ENCODE measurements around the gene FBXW8. TPM values are rescaled to one million over a fixed set of nuclear protein-coding genes. Genes with fewer than 3 reads are reported as not detected.

The FBXW8 gene
- total RNA-seq, 5 donors from 2014 or later (not counting 1 experiment from before 2014, with no cell fraction given), result 10.7 to 17.9 (median 13.0) TPM

DNA sequence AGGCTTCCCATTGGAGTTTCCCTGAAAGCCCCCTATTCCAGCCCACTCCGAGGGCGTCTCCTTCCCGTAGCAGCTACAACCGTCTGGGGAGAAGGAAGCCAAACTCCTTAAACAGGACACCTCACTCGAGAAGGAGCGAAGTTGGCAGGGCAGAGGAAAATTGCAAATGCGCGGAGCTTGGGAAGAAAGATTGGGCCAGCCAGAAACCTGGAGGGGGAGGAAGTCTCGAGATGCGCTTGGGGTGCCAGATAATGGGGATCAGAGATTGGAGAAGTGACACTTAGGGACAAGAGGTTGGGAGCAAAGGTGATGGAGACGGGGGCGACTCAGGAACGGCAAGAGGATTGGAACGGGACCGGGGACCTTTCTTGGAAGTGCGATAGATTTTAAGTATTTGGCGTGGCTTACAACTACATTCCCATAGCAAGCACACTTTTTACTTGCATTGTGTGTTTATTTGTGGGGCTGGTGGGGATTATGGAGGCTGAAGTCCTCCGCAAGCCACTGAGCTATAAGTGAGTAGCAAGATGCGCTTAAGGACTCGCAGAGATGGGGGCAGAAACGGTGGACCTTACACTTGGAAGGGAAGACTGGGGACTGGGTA is 30.4 kb upstream of the FBXW8 start:
- peak in 1 of 4 experiments; percentile 11 for ATAC-seq (replicated peaks in 1 of 4)
- H3K4me3 Mint-ChIP-seq, result peak overlapping the region; percentile 74 to 91 (median 75)
- Histone ChIP-seq H3K9me3 (no peaks in the 10 kb centered on the region), H3K4me1 (ENCODE audit: control insufficient read depth in 1 of 2, extremely low read depth in 1 of 2, insufficient read depth in 2 of 2, low read length in 2 of 2) (peaks cover 8 to 33% of the 10 kb centered on the region in 2 experiments), H3K4me3 (ENCODE audit: control insufficient read depth in 1 of 2, extremely low read depth in 1 of 2, low read length in 1 of 2) (peak overlapping the region in 1 of 2 donors; percentile 50), H3K27me3 (replicated peaks in 1 of 2; ENCODE audit: control insufficient read depth in 2 of 2, extremely low read depth in 1 of 2, insufficient read depth in 2 of 2, low read length in 1 of 2) (peaks cover 11 to 83% of the 10 kb centered on the region in 2 experiments), H3K27ac (ENCODE audit: low read length) (no peak overlapping the region), H3K36me3 (ENCODE audit: control insufficient read depth in 2 of 2, extremely low read depth in 1 of 2, insufficient read depth in 1 of 2, low read length in 1 of 2) (no peaks in the 10 kb centered on the region)
- 18% methylated on average over 10 of the region's 21 CpGs for WGBS (ENCODE audit: insufficient coverage)
- ChIA-PET CTCF (no interaction called here), POLR2A (no interaction called here)
- H3K27me3 Mint-ChIP-seq, result peaks cover 60 to 77% of the 10 kb centered on the region in 2 donors
- H3K36me3 Mint-ChIP-seq, result no peaks in the 10 kb centered on the region
- no peak for DNase-seq
- H3K9me3 Mint-ChIP-seq, result no peaks in the 10 kb centered on the region
- no peak overlapping the region for H3K27ac Mint-ChIP-seq
- peaks cover 31 to 38% (median 34%) of the 10 kb centered on the region in 3 donors for H3K4me1 Mint-ChIP-seq

GRCh38 chr12:116880817-116881324 is 29.9 kb upstream of the FBXW8 start:
- Mint-ChIP-seq H3K4me1 (peaks cover 31 to 38% (median 34%) of the 10 kb centered on the region in 3 donors), H3K9me3 (no peaks in the 10 kb centered on the region), H3K27me3 (peaks cover 60 to 72% of the 10 kb centered on the region in 2 donors), H3K4me3 (peak overlapping the region; percentile 74 to 91 (median 75)), H3K27ac (no peak overlapping the region), H3K36me3 (no peaks in the 10 kb centered on the region)
- no peak overlapping the region for H3K27ac ChIP-seq (ENCODE audit: low read length)
- peaks cover 8 to 33% of the 10 kb centered on the region in 2 experiments for H3K4me1 ChIP-seq (ENCODE audit: control insufficient read depth in 1 of 2, extremely low read depth in 1 of 2, insufficient read depth in 2 of 2, low read length in 2 of 2)
- peaks cover 11 to 80% of the 10 kb centered on the region in 2 experiments for H3K27me3 ChIP-seq (replicated peaks in 1 of 2; ENCODE audit: control insufficient read depth in 2 of 2, extremely low read depth in 1 of 2, insufficient read depth in 2 of 2, low read length in 1 of 2)
- no peaks in the 10 kb centered on the region for H3K36me3 ChIP-seq (ENCODE audit: control insufficient read depth in 2 of 2, extremely low read depth in 1 of 2, insufficient read depth in 1 of 2, low read length in 1 of 2)
- ATAC-seq (replicated peaks in 1 of 4), result peak; percentile 70 to 83 (median 78)
- DNase-seq, result peak in 11 of 35 experiments; percentile 4 to 42 (median 10)
- ChIA-PET POLR2A (no interaction called here), CTCF (interaction anchor here in 1 of 2 donors (0.6 kb wide), 1 partner anchor 1142 kb away, joined by 3 read pairs; no protein-coding TSS in a partner anchor)
- H3K4me3 ChIP-seq (ENCODE audit: control insufficient read depth in 1 of 2, extremely low read depth in 1 of 2, low read length in 1 of 2), result peak overlapping the region in 1 of 2 donors; percentile 50
- H3K9me3 ChIP-seq, result no peaks in the 10 kb centered on the region
- 1% methylated on average over 65 of the region's 65 CpGs for WGBS (ENCODE audit: insufficient coverage)

DNA sequence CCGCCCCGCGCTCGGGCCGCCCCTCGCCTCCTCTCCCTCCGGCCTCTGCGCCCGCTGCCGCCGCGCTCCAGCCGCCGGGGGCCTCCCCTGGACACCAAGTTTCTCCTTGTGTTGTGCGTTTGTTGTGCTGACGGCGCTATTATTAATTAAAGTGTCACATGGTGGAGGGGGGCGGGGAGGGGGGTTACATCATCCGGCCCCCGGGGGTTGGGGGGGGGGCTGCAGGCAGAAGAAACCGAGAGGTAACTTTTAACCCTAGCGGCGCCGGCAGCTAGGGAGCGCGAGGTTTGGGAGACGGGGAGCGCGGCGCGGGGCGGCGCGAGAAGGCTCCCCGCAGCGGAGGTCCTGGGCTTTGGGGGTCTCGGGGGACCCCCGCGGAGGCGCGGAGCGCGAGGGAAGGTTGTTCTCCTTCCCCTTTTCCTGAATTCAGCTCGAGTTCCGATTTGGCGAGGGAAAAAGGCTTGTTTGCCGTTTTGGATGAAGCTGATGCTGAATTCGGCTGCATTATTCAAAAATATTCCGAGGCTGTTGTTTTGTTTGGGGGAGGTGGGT is 29.3 kb upstream of the FBXW8 start, which contains the start of gene HRK:
Gene HRK, minus strand, starts transcription at position 117 of the 552 bp plus-strand sequence. CDS start 134 bp downstream, outside the sequence.
- DNase-seq (no peak), ATAC-seq (replicated peaks in 1 of 4) (peak in 2 of 4 experiments; percentile 5 to 17)
- Histone ChIP-seq H3K27ac (ENCODE audit: low read length) (no peak within 1 kb of the TSS), H3K4me3 (ENCODE audit: control insufficient read depth in 1 of 2, extremely low read depth in 1 of 2, low read length in 1 of 2) (peak within 1 kb of the TSS in 1 of 2 donors; percentile 50), H3K9me3 (no peaks in the 10 kb centered on the region), H3K4me1 (ENCODE audit: control insufficient read depth in 1 of 2, extremely low read depth in 1 of 2, insufficient read depth in 2 of 2, low read length in 2 of 2) (peaks cover 8 to 33% of the 10 kb centered on the region in 2 experiments), H3K36me3 (ENCODE audit: control insufficient read depth in 2 of 2, extremely low read depth in 1 of 2, insufficient read depth in 1 of 2, low read length in 1 of 2) (no peaks in the 10 kb centered on the region), H3K27me3 (replicated peaks in 1 of 2; ENCODE audit: control insufficient read depth in 2 of 2, extremely low read depth in 1 of 2, insufficient read depth in 2 of 2, low read length in 1 of 2) (peaks cover 11 to 78% of the 10 kb centered on the region in 2 experiments)
- Mint-ChIP-seq H3K9me3 (no peaks in the 10 kb centered on the region), H3K27ac (no peak within 1 kb of the TSS), H3K27me3 (peaks cover 60 to 67% of the 10 kb centered on the region in 2 donors), H3K4me3 (peak within 1 kb of the TSS; percentile 74 to 91 (median 75)), H3K4me1 (peaks cover 31 to 38% (median 34%) of the 10 kb centered on the region in 3 donors), H3K36me3 (no peaks in the 10 kb centered on the region)
- POLR2A ChIA-PET, result no interaction called here
- 5% methylated on average over 31 of the region's 49 CpGs for WGBS (ENCODE audit: insufficient coverage)
- CTCF ChIA-PET, result interaction anchor here in 1 of 2 donors (0.6 kb wide), 1 partner anchor 1141 kb away, joined by 3 read pairs; no protein-coding TSS in a partner anchor

- Mint-ChIP-seq H3K36me3 (no peaks in the 10 kb centered on the region), H3K4me3 (peak overlapping the region; percentile 36 to 71 (median 41)), H3K4me1 (peaks cover 31 to 38% (median 34%) of the 10 kb centered on the region in 3 donors), H3K9me3 (no peaks in the 10 kb centered on the region), H3K27ac (no peak overlapping the region), H3K27me3 (peaks cover 57 to 65% of the 10 kb centered on the region in 2 donors)
- DNase-seq (no peak), ATAC-seq (replicated peaks in 1 of 4) (no peak)
- no peak overlapping the region for H3K27ac ChIP-seq (ENCODE audit: low read length)
- H3K4me1 ChIP-seq (ENCODE audit: control insufficient read depth in 1 of 2, extremely low read depth in 1 of 2, insufficient read depth in 2 of 2, low read length in 2 of 2), result peaks cover 8 to 33% of the 10 kb centered on the region in 2 experiments
- CTCF ChIA-PET, result interaction anchor here in 1 of 2 donors (0.5 kb wide), 1 partner anchor 231 kb away, joined by 3 read pairs; no protein-coding TSS in a partner anchor
- H3K9me3 ChIP-seq, result no peaks in the 10 kb centered on the region
- peaks cover 11 to 72% of the 10 kb centered on the region in 2 experiments for H3K27me3 ChIP-seq (replicated peaks in 1 of 2; ENCODE audit: control insufficient read depth in 2 of 2, extremely low read depth in 1 of 2, insufficient read depth in 2 of 2, low read length in 1 of 2)
- H3K36me3 ChIP-seq (ENCODE audit: control insufficient read depth in 2 of 2, extremely low read depth in 1 of 2, insufficient read depth in 1 of 2, low read length in 1 of 2), result no peaks in the 10 kb centered on the region
- POLR2A ChIA-PET, result no interaction called here
- H3K4me3 ChIP-seq (ENCODE audit: control insufficient read depth in 1 of 2, extremely low read depth in 1 of 2, low read length in 1 of 2), result peak overlapping the region in 1 of 2 donors; percentile 38
- 7% methylated on average over 23 of the region's 29 CpGs for WGBS (ENCODE audit: insufficient coverage)
These were observed 28.8 kb upstream of the FBXW8 start for GRCh38 chr12:116881877-116882507.

- no peak for ATAC-seq (replicated peaks in 1 of 4)
- no peak overlapping the region for H3K27ac Mint-ChIP-seq
- H3K4me3 Mint-ChIP-seq, result peak overlapping the region in 1 of 3 donors; percentile 71
- H3K4me3 ChIP-seq (ENCODE audit: control insufficient read depth in 1 of 2, extremely low read depth in 1 of 2, low read length in 1 of 2), result no peak overlapping the region
- peaks cover 31 to 38% (median 34%) of the 10 kb centered on the region in 3 donors for H3K4me1 Mint-ChIP-seq
- CTCF ChIA-PET, result no interaction called here
- H3K27ac ChIP-seq (ENCODE audit: low read length), result no peak overlapping the region
- POLR2A ChIA-PET, result no interaction called here
- H3K27me3 ChIP-seq (replicated peaks in 1 of 2; ENCODE audit: control insufficient read depth in 2 of 2, extremely low read depth in 1 of 2, insufficient read depth in 2 of 2, low read length in 1 of 2), result peaks cover 6 to 65% of the 10 kb centered on the region in 2 experiments
- no peaks in the 10 kb centered on the region for H3K9me3 ChIP-seq
- peak in 1 of 35 experiments; percentile 16 for DNase-seq
- peaks cover 60 to 63% of the 10 kb centered on the region in 2 donors for H3K27me3 Mint-ChIP-seq
- H3K4me1 ChIP-seq (ENCODE audit: control insufficient read depth in 1 of 2, extremely low read depth in 1 of 2, insufficient read depth in 2 of 2, low read length in 2 of 2), result peaks cover 8 to 33% of the 10 kb centered on the region in 2 experiments
- 14% methylated on average over 1 of the region's 6 CpGs for WGBS (ENCODE audit: insufficient coverage)
- H3K9me3 Mint-ChIP-seq, result no peaks in the 10 kb centered on the region
- H3K36me3 ChIP-seq (ENCODE audit: control insufficient read depth in 2 of 2, extremely low read depth in 1 of 2, insufficient read depth in 1 of 2, low read length in 1 of 2), result no peaks in the 10 kb centered on the region
- H3K36me3 Mint-ChIP-seq, result no peaks in the 10 kb centered on the region
These were observed 28.0 kb upstream of the FBXW8 start for GRCh38 chr12:116882742-116883141.

GRCh38 chr12:116884871-116885270 is 25.9 kb upstream of the FBXW8 start:
- no peak overlapping the region for H3K4me3 ChIP-seq (ENCODE audit: control insufficient read depth in 1 of 2, extremely low read depth in 1 of 2, low read length in 1 of 2)
- no peaks in the 10 kb centered on the region for H3K36me3 ChIP-seq (ENCODE audit: control insufficient read depth in 2 of 2, extremely low read depth in 1 of 2, insufficient read depth in 1 of 2, low read length in 1 of 2)
- H3K27me3 Mint-ChIP-seq, result peaks cover 45 to 52% of the 10 kb centered on the region in 2 donors
- H3K4me3 Mint-ChIP-seq, result no peak overlapping the region
- ATAC-seq (replicated peaks in 1 of 4) (no peak), DNase-seq (no peak)
- H3K27ac Mint-ChIP-seq, result no peak overlapping the region
- peaks cover 3 to 17% of the 10 kb centered on the region in 2 experiments for H3K4me1 ChIP-seq (ENCODE audit: control insufficient read depth in 1 of 2, extremely low read depth in 1 of 2, insufficient read depth in 2 of 2, low read length in 2 of 2)
- H3K9me3 ChIP-seq, result no peaks in the 10 kb centered on the region
- peaks cover 6 to 47% of the 10 kb centered on the region in 2 experiments for H3K27me3 ChIP-seq (replicated peaks in 1 of 2; ENCODE audit: control insufficient read depth in 2 of 2, extremely low read depth in 1 of 2, insufficient read depth in 2 of 2, low read length in 1 of 2)
- ChIA-PET POLR2A (no interaction called here), CTCF (interaction anchor here in 1 of 2 donors (0.7 kb wide), 1 partner anchor 107 kb away, joined by 3 read pairs; no protein-coding TSS in a partner anchor)
- no peak overlapping the region for H3K27ac ChIP-seq (ENCODE audit: low read length)
- 67% methylated on average over 1 of the region's 3 CpGs for WGBS (ENCODE audit: insufficient coverage)
- H3K9me3 Mint-ChIP-seq, result no peaks in the 10 kb centered on the region
- H3K4me1 Mint-ChIP-seq, result peaks cover 19 to 22% (median 21%) of the 10 kb centered on the region in 3 donors
- H3K36me3 Mint-ChIP-seq, result no peaks in the 10 kb centered on the region

All from T-cell (primary cell).